GM19468 (cell line): ENCODE results near the gene F2RL2.
"Not testable (repeated sequence)": the region's sequence is repeated elsewhere in the genome, so short reads cannot be mapped to it uniquely, and the experiment has no call there.

ENCODE experiments used
- ATAC-seq: cut with Tn5 transposase; IDR thresholded peaks from one replicate; pipeline ENCODE4 v1.9.1; 2021; ENCODE audit warnings: mild to moderate bottlenecking, moderate library complexity, moderate number of reproducible peaks; ENCODE audit not compliant: unreplicated experiment; ENCODE audit errors: extremely low read depth

F2RL2 gene

DNA sequence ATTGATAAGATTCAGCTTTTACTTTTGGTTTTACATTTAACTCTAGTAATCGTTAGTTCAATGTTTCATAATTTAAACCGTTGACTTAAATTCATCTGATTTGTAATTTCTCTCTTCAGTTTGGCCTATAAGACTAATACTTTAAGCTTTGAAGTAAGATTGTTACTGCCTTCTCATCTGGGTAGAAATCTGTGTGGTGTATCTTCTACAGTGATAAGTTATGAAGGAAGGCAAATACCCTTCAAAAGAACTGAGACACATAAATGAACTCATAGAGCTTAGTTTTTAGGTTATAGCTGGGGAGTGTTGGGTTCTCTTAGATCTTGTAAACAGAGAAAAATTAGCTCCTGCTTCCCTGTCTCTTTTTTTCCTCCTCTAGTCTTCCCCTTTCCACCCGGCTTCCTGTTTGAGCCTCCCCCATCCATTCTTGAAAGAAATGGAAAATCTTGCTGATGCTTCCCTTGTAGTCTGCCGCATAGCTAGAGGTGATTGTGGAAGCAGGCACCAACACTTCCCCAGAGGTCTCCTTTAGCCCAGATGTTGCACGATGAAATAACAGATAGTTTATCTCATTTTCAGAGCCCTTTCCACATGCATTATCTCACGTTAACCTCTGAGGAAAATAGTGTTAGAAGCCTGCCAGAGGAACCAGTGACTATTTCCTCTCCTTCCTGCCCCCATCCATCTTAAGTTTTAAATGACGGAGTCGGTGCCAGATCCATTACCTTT is 2.0 kb upstream of the F2RL2 start:
- ATAC-seq: no peak

GRCh38 chr5:76622076-76622475 is 1.1 kb downstream of the F2RL2 start:
- ATAC-seq: no peak

- ATAC-seq: no peak
These were observed 3.0 kb downstream of the F2RL2 start for GRCh38 chr5:76620166-76620565.

DNA sequence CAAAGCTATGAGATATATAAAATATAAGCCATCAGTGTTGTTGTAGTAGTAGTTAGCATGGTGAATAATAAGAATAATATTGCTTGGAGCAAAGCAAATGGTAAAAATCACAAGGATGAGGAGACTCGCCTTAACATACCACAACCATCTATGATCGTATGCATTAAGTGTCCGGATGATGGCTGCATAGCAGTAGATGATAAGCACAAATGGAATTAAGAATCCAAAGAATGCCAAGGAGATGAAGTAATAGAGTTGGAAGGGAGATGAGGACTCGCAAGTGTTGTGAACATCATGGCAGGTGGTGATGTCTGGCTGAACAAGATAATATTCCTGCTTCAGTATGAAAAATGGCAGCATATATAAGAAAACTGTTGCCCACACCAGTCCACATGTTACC is 5.5 kb downstream of the F2RL2 start:
- no peak for ATAC-seq

DNA sequence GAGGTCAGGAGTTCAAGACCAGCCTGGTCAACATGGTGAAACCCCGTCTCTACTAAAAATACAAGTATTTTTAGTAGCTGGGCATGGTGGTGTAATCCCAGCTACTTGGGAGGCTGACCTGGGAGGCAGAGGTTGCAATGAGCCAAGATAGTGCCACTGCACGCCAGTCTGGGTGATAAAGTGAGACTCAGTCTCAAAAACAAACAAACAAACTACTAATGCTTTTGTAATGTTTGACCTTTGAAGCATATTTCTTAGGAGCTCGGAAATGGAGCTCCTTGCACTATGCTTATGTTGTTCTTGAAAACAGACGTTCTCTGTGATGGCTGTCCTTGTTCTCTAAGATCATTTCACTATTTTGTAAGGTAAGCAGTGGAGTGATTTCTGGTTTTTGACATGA is 6.0 kb downstream of the F2RL2 start:
- no peak for ATAC-seq

DNA sequence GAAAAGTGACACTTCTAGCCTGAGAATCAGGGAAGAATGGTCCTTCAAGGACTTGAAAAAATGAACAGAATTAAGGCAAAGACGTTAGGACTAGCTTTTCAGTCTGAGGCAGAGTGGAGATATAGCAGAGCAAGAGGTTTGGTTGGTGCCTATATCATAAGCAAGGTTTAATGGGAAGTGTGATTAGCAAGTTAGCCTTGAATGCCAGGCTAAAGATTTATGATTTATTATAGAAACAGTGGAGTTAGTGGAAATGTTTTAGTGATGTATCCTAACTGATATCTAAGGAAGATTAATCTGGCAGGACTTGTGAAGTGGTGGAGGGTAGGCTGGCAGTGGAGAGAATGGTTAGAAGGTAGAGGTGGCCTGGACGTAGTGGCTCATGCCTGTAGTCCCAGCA is 7.0 kb downstream of the F2RL2 start:
- no peak for ATAC-seq

- ATAC-seq: no peak
These were observed 7.4 kb downstream of the F2RL2 start for GRCh38 chr5:76615759-76616158.

- no peak for ATAC-seq
These were observed 10.3 kb downstream of the F2RL2 start for GRCh38 chr5:76612942-76613341.

GRCh38 chr5:76610196-76610595 is 13.0 kb downstream of the F2RL2 start:
- ATAC-seq: no peak

DNA sequence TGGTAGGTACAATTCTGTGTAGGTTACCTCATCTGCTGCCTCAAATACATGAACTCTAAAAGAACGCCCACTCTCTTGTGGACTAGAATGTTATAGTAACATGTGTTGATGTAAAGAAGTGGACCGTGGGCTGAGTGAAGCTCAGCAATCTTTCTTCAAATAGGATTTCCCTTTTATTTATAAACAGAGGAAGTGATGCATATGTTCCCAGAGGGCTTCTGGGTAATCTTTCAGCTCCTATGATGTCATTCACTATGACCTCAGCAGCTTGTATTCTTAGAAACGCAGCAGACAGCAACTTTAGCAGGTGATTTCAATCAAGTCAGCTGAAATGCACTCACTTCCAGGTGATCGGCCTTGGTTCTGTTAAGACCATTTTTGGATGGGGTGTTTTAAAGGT is 14.4 kb downstream of the F2RL2 start:
- ATAC-seq: no peak

DNA sequence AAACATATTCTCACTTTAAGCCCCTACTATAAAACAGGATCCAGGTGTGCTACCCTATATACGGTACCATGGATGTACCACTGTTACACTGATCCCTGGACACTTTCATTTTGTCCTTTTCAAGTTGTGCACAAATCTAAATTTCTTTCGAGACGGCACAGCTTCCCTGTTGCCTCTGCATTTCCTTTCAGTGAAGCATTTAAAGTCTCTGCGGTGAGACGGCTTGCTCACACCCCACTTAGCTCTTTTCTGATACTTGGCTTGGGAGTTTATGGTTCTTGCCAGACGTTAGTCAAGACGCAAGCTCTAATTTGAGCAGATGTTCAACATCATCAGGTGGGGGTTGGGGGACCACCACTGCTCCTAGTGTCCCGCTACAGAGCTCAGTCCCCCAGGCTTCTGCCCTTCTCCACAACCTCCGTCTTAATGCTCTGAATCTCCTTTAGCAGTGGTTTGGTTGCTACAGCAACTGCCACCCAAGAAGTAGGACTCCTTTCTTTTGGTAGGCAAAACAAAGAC is 15.8 kb downstream of the F2RL2 start:
- ATAC-seq: no peak

- ATAC-seq: no peak
These were observed 16.5 kb downstream of the F2RL2 start for GRCh38 chr5:76606701-76607100.

DNA sequence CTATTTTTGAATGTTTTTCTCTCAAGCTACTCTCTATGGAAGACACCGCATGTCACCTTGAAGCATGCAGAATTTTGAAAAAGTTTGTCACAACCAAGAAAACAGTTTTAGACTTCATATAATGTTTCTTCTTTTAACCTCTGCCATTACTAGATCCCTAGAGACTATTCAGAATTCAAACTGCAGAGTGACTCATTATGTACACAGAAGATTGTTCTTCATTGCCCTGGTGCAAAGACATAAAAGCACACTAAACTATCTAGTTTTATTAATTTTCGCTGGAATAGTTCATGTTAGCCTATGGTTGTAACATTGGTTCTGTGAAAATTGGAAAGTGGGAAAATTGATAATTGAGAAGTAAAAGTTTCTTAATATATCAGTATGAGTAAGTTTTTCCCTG is 18.4 kb downstream of the F2RL2 start:
- no peak for ATAC-seq

DNA sequence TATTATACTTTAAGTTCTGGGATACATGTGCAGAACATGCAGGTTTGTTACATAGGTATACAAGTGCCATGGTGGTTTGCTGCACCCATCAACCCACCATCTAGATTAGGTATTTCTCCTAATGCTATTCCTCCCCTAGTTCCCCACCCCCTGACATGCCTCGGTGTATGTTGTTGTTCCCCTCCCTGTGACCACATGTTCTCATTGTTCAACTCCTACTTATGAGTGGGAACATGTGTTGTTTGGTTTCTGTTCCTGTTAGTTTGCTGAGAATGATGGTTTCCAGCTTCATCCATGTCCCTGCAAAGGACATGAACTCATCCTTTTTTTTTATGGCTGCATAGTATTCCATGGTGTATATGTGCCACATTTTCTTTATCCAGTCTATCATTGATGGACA is 19.2 kb downstream of the F2RL2 start:
- ATAC-seq: not testable (repeated sequence)

DNA sequence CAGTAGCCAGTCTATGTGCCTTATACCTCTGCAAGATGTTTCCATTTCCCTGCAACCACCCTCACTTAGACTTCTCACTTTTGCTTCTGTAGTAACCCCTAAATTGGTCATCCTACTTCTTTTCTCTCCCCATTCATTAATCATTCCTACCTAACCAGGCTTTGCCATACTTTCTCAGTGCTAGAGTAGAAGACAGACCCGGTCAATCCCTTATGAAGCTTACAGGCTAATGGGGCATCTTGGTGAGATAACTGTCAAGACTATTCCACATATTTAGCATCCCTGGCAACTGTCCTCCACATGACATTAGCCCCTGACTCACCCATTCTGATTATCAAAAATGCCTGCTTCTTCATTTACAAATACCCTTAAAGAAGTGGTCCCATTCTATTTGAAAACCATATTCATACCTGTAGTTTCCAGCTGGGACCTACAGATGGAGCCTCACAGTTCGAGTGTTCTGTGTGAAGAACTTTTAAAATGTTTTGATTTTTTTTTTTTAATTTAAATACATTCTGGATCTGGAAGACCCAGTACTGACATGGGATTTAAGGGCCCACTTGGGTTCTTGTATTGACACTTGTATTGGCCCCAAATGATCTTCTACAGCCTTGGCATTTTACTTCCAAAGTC is 21.0 kb downstream of the F2RL2 start:
- no peak for ATAC-seq

DNA sequence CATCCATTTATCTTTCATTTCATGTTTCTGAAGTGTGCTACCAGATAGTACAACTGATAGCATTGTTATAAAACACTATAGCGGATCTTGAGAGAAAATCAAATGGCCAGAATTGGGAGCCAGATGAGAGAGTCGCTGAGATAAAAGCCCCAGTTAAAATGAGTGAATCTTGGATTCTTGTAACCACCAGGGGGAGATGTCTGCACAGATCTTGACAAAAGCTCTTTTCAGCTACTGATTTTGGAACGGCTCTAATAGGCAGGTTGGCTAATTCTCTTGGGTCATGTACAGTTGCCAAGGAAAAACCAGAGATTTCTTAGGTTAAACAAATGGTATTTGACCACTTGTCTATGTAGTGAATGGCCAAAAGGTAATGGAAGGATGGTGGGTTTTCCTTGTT is 21.7 kb downstream of the F2RL2 start:
- ATAC-seq: no peak

- no peak for ATAC-seq
These were observed 22.5 kb downstream of the F2RL2 start for GRCh38 chr5:76600716-76601115.

GRCh38 chr5:76598531-76598930 is 24.7 kb downstream of the F2RL2 start:
- no peak for ATAC-seq

- ATAC-seq: no peak
These were observed 27.3 kb downstream of the F2RL2 start for GRCh38 chr5:76595755-76596481.

DNA sequence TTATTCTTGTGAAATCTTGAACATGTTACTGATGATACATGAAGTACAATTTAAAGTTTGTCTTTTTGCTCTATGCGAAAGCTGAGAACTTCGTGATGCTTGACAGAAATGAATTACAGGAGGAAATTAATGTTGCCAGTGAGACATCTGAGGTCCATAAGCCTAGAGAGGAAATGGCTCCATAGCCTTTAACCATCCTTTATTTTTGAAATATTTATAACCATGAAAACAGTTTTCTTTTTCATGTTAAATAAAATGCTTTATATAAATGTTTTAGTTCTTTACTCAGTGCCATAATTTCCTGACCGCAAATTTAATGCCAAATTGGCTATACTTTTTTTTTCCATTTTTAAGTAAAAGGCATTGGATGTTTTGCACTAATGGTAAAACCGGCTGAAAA is 29.1 kb downstream of the F2RL2 start:
- ATAC-seq: no peak

DNA sequence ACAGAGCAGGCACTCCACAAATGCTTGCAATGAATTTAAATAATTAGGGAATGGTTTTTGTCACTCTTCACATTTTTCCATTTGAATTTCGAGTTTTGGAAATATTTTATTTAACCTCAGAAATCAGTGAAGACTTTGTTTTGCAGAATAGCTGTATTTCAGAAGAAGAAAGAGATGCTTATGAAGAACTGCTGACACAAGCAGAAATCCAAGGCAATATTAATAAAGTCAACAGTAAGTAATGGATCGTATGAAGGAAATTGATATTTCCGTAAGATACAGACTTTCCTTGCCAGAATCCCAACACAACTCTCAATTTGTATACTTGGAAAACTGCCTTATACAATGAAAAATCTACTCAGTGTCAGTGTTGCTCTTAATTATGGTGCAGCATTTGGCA is 30.5 kb downstream of the F2RL2 start:
- no peak for ATAC-seq
